HepG2 (cell line): Measurements from ENCODE around the gene BLOC1S4. TPM values are rescaled to one million over a fixed set of nuclear protein-coding genes. Genes with fewer than 3 reads are reported as not detected.

ENCODE experiments used
- ATAC-seq: fragments of 200-7000 bp; cut with Tn5 transposase; 3 replicates; pipeline ENCODE4 v1.9.1; 2020; ENCODE audit warnings: mild to moderate bottlenecking, moderate library complexity
- BruUV-seq: library from RNA; stranded (reverse); fragments of 400-500 nt; replicated peaks from 2 replicates; lab custom pipeline; 2021; lab: Mats Ljungman, UMichigan
- CTCF ChIA-PET: fragments of 300-600 bp; formaldehyde crosslinking; extraction: SDS; loops from one replicate; lab custom pipeline; 2021; ENCODE audit warnings: low total read pairs, inconsistent platforms, low intra/inter-chr PET ratio; lab: Yijun Ruan, JAX
- POLR2A ChIA-PET: fragments of 350-600 bp; sonication (Branson Sonifier 250); formaldehyde crosslinking; loops from one replicate; lab custom pipeline; 2020; ENCODE audit warnings: antibody characterized with exemption, inconsistent platforms; lab: Yijun Ruan, JAX
- DNase-seq: peaks from one replicate; pipeline ENCODE4 v3.0.0-alpha.2; 2015; ENCODE audit warnings: low spot score
- FAIRE-seq: peaks from 3 replicates; lab custom pipeline; 2011; peaks lifted over from hg19 to GRCh38; lab: Jason Lieb, UNC
- H2AFZ ChIP-seq: one replicate; pipeline ENCODE4 v1.6.1; 2011; ENCODE audit warnings: low read length, inconsistent platforms
- H3K27ac ChIP-seq: fragments of 300-600 bp; 3 replicates; pipeline ENCODE4 v1.8.0; 2011; ENCODE audit warnings: mixed run types, mild to moderate bottlenecking, mixed read lengths, low read length, inconsistent platforms; ENCODE audit not compliant: insufficient read depth; ENCODE audit errors: extremely low read length
- H3K27me3 ChIP-seq, 2 experiments: fragments of 200-600 bp in 1 of 2; 2 replicates in 1 of 2; 3 replicates in 1 of 2; pipeline versions ENCODE4 v1.6.0 to v1.8.0; 2011; ENCODE audit warnings: low read length in 2 of 2, mild to moderate bottlenecking in 2 of 2, moderate library complexity in 2 of 2, inconsistent platforms in 1 of 2; ENCODE audit not compliant: insufficient read depth in 2 of 2, control insufficient read depth in 1 of 2
- H3K36me3 ChIP-seq, 2 experiments: fragments of 200-600 bp in 1 of 2; replicated peaks in 1 of 2; 2 replicates in 1 of 2; 3 replicates in 1 of 2; pipeline versions ENCODE4 v1.5.1 to v1.8.0; 2011; ENCODE audit warnings: low read length in 2 of 2, inconsistent platforms in 1 of 2; ENCODE audit not compliant: insufficient read depth in 2 of 2, control insufficient read depth in 1 of 2
- H3K4me1 ChIP-seq: 2 replicates; pipeline ENCODE4 v1.5.1; 2012; ENCODE audit warnings: low read length, inconsistent platforms; ENCODE audit not compliant: insufficient read depth
- H3K4me2 ChIP-seq: 2 replicates; pipeline ENCODE4 v1.6.0; 2011; ENCODE audit warnings: low read depth, low read length, inconsistent platforms
- H3K4me3 ChIP-seq, 3 experiments: fragments of 200-600 bp in 1 of 3; sonication (generic), shearing (Covaris generic) in 1 of 3; replicated peaks in 1 of 3; 2 replicates each; pipeline ENCODE4 v1.5.1; 2011 to 2016; ENCODE audit warnings: low read length in 3 of 3, inconsistent platforms in 2 of 3, low read depth in 2 of 3, mild to moderate bottlenecking in 2 of 3, control low read depth in 1 of 3, mixed read lengths in 1 of 3; ENCODE audit not compliant: insufficient read depth in 1 of 3
- H3K79me2 ChIP-seq: one replicate; pipeline ENCODE4 v1.6.1; 2011; ENCODE audit warnings: low read length, inconsistent platforms; ENCODE audit not compliant: insufficient read depth
- H3K9ac ChIP-seq: 2 replicates; pipeline ENCODE4 v1.6.0; 2011; ENCODE audit warnings: mild to moderate bottlenecking, low read depth, low read length, inconsistent platforms; ENCODE audit not compliant: insufficient read depth
- H3K9me3 ChIP-seq: 2 replicates; pipeline ENCODE4 v1.5.1; 2012; ENCODE audit warnings: mild to moderate bottlenecking, low read length
- H4K20me1 ChIP-seq: 2 replicates; pipeline ENCODE4 v1.6.0; 2011; ENCODE audit warnings: inconsistent platforms, mild to moderate bottlenecking, low read length, moderate library complexity; ENCODE audit not compliant: insufficient read depth
- ATF1 ChIP-seq: IDR thresholded peaks from 2 replicates; pipeline ENCODE4 v1.6.1; 2016; ENCODE audit warnings: mild to moderate bottlenecking, control low read depth
- EHMT2 ChIP-seq: fragments of 200-600 bp; sonication (generic); IDR thresholded peaks from 2 replicates; pipeline ENCODE4 v1.7.0; 2017; ENCODE audit warnings: antibody characterized with exemption, low read depth, low read length, borderline replicate concordance
- GFI1 ChIP-seq: sonication (generic); formaldehyde crosslinking; IDR thresholded peaks from 2 replicates; pipeline ENCODE4 v1.5.0; 2020; ENCODE audit warnings: missing genetic modification reagents, mild to moderate bottlenecking, borderline replicate concordance
- MXD4 ChIP-seq: IDR thresholded peaks from 2 replicates; pipeline ENCODE4 v1.6.1; 2016; ENCODE audit warnings: mild to moderate bottlenecking, missing biosample characterization, missing genetic modification reagents
- NFE2L1 ChIP-seq: sonication (generic); formaldehyde crosslinking; IDR thresholded peaks from 2 replicates; pipeline ENCODE4 v1.4.0; 2020; ENCODE audit warnings: missing genetic modification reagents, mild to moderate bottlenecking, borderline replicate concordance
- SETDB1 ChIP-seq: sonication (generic); formaldehyde crosslinking; IDR thresholded peaks from 2 replicates; pipeline ENCODE4 v1.5.1; 2020; ENCODE audit warnings: missing genetic modification reagents, mild to moderate bottlenecking, borderline replicate concordance
- ZBTB20 ChIP-seq: sonication (generic); formaldehyde crosslinking; IDR thresholded peaks from 2 replicates; pipeline ENCODE4 v1.8.1; 2023; ENCODE audit warnings: missing genetic modification reagents, low read depth, mild to moderate bottlenecking, borderline replicate concordance
- ZKSCAN5 ChIP-seq: sonication (generic); formaldehyde crosslinking; IDR thresholded peaks from 2 replicates; pipeline ENCODE4 v1.5.1; 2020; ENCODE audit warnings: mild to moderate bottlenecking, missing genetic modification reagents
- ZNF33A ChIP-seq: sonication (generic); formaldehyde crosslinking; IDR thresholded peaks from 2 replicates; pipeline ENCODE4 v1.5.1; 2020; ENCODE audit warnings: missing genetic modification reagents, mild to moderate bottlenecking, moderate library complexity, borderline replicate concordance
- ZNF570 ChIP-seq: sonication (generic); formaldehyde crosslinking; IDR thresholded peaks from 2 replicates; pipeline ENCODE4 v1.4.0; 2020; ENCODE audit warnings: mild to moderate bottlenecking, missing genetic modification reagents, borderline replicate concordance
- WGBS: methylation state at CpG from one replicate; pipeline ENCODE4 v1.1.6; 2017; ENCODE audit warnings: low lambda C conversion rate; 5-methylcytosine and 5-hydroxymethylcytosine counted together
- in situ Hi-C: cut with HindIII; loops from 2 replicates; pipeline ENCODE4 v1.10.0; 2017; ENCODE audit warnings: low pct_unique_long_range_greater_than_20kb; ENCODE audit not compliant: extremely low pct_ligation_motif_present
- intact Hi-C: fragments of 100-400 bp; cut with micrococcal nuclease; formaldehyde crosslinking; loops from one replicate; pipeline ENCODE4 v1.10.0; 2022; ENCODE audit not compliant: unreplicated experiment
- polyA plus RNA-seq, 8 experiments: library from polyadenylated mRNA; depleted of rRNA in 3 of 8; stranded (reverse) in 7 of 8; unstranded in 1 of 8; fragments of >200 nt; fragmentation: Illumina TruSeq in 4 of 8; extraction: Trizol in 4 of 8; gene quantifications; 2 replicates each; pipeline versions ENCODE4 v1.2.1 to v1.2.3, GENCODE V29; 2011 to 2016; ENCODE audit warnings: low read depth in 4 of 8, missing spikeins in 1 of 8, mixed read lengths in 1 of 8; ENCODE audit not compliant: insufficient read depth in 1 of 8
- total RNA-seq, 5 experiments: library from RNA; depleted of rRNA; stranded (reverse); fragments of >200 nt; fragmentation: Illumina TruSeq; extraction: Trizol; gene quantifications; 2 replicates each; pipeline ENCODE4 v1.2.3, GENCODE V29; 2016; ENCODE audit warnings: low read depth in 1 of 5
- TF ChIP-seq, protein P1 (sequence below): sonication (generic); formaldehyde crosslinking; IDR thresholded peaks from 2 replicates; pipeline ENCODE4 v1.5.0; 2020; ENCODE audit warnings: missing genetic modification reagents
- TF ChIP-seq, protein P2 (sequence below): sonication (generic); formaldehyde crosslinking; IDR thresholded peaks from 2 replicates; pipeline ENCODE4 v1.4.0; 2020; ENCODE audit warnings: missing genetic modification reagents, low read depth, mild to moderate bottlenecking, borderline replicate concordance

BLOC1S4 gene
- total and polyA plus RNA-seq, 2 of the 13 experiments (the other 11 are each of a cell fraction or from before 2014, with no cell fraction given): 15.5 to 20.9 TPM

DNA sequence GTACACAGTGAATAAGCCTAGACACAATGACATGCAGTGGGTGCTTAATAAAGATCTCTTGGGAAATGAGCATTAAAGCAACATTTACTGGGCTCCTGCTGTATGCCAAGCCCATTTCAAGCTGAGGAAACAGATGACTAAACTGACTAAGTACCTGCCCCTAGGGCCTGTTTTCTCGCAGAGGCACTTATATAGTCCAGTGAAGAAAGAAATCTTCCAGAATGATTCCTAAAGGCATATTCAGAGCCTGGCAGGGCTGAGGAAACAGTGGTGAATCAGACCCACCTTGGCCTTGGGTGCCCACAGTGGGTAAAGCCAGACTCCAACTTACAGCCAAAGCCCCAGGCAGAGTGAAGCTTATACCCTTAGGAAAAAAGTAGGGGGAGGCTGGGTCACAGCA, 44.3 kb upstream of the BLOC1S4 start:
- CTCF ChIA-PET: no interaction called here
- no CpG with 5 or more reads among the region's 1 CpG for WGBS
- peaks cover 29% of the 10 kb centered on the region for H3K4me1 ChIP-seq
- intact Hi-C loops (no loop called here), in situ Hi-C loops (no loop called here)
- POLR2A ChIA-PET: interaction anchor here (2.5 kb wide), 1 partner anchor 8 kb away, joined by 31 read pairs; no protein-coding TSS in a partner anchor
- H3K4me3 ChIP-seq: no peak overlapping the region
- H3K36me3 ChIP-seq: peaks cover 0 to 13% of the 10 kb centered on the region in 2 experiments; a peak in 3 of 5 replicates
- H3K27ac ChIP-seq: no peak overlapping the region
- no peak overlapping the region for H2AFZ ChIP-seq
- no peak for ATAC-seq
- H3K4me2 ChIP-seq: no peak overlapping the region
- H3K9ac ChIP-seq: no peak overlapping the region
- FAIRE-seq: no peak
- BruUV-seq: no TSS peak
- H3K27me3 ChIP-seq: no peaks in the 10 kb centered on the region
- no peak for DNase-seq
- no peak for TF ChIP-seq ATF1
- TF ChIP-seq MXD4: no peak
- TF ChIP-seq ZNF570 (CRISPR knock-in tag): no peak
- no peak for TF ChIP-seq ZKSCAN5 (CRISPR knock-in tag)
- no peak for TF ChIP-seq GFI1 (CRISPR knock-in tag)
- no peak for TF ChIP-seq ZNF33A
- TF ChIP-seq EHMT2: no peak
- TF ChIP-seq SETDB1 (CRISPR knock-in tag): no peak
- TF ChIP-seq ZBTB20: no peak
- TF ChIP-seq NFE2L1 (CRISPR knock-in tag): no peak
- TF ChIP-seq, protein P1, sequence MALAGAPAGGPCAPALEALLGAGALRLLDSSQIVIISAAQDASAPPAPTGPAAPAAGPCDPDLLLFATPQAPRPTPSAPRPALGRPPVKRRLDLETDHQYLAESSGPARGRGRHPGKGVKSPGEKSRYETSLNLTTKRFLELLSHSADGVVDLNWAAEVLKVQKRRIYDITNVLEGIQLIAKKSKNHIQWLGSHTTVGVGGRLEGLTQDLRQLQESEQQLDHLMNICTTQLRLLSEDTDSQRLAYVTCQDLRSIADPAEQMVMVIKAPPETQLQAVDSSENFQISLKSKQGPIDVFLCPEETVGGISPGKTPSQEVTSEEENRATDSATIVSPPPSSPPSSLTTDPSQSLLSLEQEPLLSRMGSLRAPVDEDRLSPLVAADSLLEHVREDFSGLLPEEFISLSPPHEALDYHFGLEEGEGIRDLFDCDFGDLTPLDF (CRISPR knock-in tag): no peak
- TF ChIP-seq, protein P2, sequence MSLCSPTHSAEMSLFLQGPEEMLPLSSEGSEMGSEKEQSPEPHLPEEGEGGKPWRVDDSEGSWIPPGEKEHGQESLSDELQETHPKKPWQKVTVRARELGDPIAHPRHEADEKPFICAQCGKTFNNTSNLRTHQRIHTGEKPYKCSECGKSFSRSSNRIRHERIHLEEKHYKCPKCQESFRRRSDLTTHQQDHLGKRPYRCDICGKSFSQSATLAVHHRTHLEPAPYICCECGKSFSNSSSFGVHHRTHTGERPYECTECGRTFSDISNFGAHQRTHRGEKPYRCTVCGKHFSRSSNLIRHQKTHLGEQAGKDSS: no peak
- H3K9me3 ChIP-seq: no peaks in the 10 kb centered on the region
- H4K20me1 ChIP-seq: peaks cover 11% of the 10 kb centered on the region
- H3K79me2 ChIP-seq: peaks cover 22% of the 10 kb centered on the region
